Suppressor macrophage treated with lipopolysaccharide for 4 hours (primary cell): Measurements from ENCODE around the gene MNDA.
A peak's percentile ranks its signal among the peaks of the same experiment; 100 is the strongest.

Experiments
- DNase-seq: peaks from one replicate; pipeline ENCODE4 v3.0.0-alpha.2; 2020

The MNDA gene

DNA sequence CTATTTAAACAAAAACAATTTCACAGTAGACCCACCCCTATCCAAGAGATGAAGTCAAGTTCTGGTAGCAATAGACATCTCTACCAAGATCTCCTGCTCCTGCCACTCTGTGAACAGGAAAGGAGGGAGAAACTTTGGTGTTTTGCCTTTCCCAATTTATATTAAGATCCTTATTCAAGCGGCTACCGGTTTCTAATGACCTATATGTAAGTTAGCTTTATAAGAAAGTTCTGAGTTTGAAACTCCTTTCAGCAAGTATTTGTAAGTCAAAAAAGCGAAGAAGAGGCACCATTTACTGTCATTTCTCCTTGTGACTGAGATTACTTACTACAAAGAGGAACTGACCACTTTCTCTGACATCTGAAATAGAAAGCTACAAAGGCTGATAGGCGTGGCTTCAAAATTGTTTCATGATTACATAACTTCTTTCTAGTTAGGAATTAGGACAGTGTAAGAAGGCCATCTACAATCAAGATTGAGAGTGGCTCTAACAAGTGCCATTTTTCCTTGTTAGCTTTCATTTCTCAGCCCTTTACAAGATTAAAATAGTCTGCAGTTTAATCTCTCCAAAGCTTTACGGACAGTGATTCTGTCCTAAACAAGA, at the start of gene MNDA:
MNDA (plus strand) TSS at position 448 of the 604 bp plus-strand sequence. CDS start 10,803 bp downstream, outside the sequence.
- peak; percentile 96 for DNase-seq

DNA sequence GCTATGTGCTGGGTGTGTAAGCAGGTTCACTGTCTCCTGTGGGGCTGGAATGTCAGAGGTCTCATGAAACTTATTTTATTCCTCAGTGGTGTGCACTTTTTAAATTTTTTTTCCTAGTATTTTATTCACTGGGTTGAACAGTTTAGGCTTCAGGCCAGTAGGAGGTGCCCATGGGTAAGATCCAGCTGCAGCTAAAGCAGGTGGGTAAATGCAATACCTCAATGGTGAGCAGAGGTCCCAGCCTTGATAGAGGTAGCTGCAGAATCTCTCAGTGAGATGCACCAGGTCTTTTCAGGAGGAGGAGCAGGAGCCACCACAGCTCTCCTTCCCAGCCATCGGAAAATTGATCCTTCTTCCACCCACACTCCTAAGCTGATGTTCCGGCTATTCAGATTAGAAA, 37.5 kb upstream of the MNDA start:
- peak; percentile 35 for DNase-seq

DNA sequence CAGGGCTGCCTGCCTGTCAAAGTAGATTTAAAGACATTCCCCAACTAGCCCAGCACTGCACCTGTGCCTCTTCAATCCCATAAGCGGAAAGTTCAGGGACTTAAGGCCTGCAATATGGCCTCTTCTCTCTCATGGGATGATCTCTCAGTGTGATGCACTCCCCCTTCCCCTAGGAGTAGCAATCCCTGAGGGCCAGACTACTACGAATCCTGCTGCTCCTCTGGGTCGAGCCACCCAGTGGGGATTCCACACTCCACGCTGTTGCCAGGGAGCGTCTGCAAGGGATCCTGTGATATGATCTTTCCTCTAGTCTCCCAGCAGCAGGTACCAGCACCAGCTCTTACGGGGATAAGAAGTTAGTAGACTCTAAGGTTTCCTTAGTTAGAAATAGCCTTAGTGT, 36.9 kb upstream of the MNDA start:
- DNase-seq: no peak

DNA sequence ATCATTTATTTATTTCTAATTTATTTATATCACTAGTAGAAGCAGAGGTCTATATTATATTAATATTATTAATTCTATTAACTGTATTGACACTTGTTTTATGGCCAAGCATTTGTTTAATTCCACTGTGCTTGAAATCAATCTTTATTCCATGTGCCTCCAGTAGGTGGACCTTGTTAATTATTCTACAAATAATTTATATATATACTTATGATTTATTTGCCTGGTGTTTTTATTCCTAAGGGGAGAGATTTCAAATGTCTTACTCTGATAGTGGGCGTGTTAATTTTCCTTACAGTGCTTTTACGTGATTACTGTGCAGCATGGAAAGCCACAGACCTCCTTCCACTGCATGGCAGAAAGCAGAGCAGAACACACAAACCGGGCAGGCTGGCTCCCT, 32.6 kb upstream of the MNDA start:
- DNase-seq: no peak

DNA sequence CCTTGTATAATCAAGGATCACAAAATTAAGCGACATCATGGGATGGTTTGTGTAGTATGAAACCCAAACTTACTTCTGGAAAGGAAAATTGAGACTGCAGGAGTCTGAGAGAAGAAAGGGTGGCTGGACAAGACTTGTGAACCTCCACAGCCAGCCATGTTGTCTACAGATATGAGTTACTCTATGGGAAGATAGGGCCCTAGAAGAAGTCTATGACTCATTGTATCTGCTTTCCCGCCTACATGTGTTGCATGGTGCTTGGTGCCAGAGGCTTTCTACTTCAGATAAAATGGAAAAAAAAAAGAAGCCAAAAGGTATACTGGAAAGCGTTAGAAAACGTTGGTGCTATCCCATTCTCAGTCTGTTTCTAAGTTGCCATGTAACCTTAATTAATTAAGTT, 31.5 kb upstream of the MNDA start:
- peak; percentile 56 for DNase-seq

DNA sequence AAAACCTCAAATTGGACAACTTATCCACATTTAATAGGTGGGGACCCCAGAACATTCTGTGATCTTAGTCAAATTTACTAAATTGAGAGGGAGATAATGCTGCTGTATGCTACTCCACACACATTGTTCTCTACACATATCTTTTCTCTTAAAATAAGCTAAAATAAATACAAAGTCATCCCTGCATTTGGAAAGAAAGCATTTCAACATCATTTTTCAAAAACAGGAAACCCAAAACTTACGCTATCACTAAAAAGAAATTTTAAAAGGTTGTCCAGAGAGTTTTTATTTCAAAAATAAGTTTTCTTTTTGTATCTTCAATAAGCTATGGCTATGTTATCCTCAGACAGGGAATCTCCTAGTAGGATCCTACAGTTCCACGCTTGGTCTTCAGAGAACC, 30.6 kb upstream of the MNDA start:
- peak; percentile 39 for DNase-seq

DNA sequence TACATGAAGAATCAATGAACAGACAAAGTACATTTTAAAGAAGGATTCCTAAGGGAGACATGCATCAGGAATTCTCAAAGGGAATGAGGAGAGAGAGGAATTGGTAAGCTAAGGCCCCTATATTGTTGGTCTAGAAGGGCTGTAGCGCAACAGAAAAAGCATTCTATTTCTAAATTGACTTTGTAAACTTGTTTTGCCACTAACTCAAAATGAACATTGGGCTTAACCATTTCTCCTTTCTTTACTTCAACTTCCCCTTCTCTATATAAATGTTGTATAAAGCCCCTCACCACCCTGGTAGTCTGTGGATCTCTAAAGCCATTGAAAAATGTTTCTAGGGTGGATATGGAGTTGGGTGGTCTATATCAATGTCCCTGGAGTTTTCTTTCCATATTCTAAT, 29.8 kb upstream of the MNDA start:
- no peak for DNase-seq

DNA sequence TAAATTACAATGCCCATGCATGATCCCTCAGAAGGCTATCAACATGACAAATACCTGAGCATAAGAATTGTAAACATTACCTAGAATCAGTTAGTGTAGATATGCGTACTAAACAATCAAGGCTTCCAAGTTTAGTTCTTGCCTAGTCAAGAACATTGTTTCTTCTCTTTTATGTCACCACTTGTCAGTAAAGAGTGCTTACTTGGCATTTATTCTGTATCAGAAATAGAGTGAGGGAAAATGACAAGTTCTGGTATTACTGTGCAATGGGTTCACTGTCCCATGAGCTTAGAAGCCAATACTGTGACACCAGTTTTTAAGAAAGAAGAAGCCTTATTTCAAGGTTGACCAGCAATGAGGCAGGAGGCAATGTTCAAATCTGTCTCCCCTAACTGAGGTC, 27.5 kb upstream of the MNDA start:
- DNase-seq: no peak

DNA sequence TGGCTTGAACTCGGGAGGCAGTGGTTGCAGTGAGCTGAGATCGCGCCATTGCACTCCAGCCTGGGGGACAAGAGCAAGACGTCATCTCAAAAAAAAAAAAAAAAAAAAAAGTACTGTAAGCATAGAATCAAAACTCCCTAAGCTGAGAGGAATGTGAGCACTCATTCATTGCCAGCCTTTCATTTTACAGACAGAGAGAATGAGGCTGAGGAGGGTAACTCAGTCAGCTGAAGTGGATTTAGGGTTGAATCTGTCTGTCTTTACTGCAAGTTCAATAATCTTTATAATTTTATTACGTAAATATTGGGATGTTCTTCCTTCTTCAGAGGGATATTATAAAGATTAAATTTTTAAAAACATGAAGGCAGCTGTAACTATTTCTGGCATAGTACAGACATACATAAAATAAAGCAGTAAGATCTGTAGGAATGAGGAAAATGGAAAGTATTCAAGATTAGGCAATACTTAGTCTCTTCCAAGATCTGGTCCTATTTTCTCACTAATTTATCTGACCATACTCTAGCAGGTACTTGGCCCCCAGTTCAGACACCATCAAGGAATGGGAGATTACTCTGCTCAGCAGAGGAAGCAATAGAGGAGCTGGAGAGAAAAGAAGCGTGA, 24.1 kb upstream of the MNDA start:
- DNase-seq: no peak

DNA sequence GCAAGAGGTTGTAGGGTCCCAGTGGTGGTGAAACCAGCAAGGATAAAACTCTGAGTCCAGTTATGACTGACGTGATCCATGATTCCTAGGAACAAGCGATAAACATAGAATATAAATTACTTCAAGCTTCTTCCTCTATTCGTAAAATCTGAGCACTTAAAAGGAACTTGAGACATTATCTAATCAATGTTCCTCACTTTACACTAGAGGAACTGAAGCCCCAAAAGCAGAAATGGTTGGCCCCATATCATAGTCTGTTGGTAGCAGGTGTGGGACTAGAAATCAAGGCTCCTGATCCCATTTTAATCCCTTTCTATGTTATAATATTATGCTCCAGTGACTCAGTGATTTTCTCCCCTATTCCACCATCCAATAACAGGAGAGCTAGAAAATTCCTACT, 21.9 kb upstream of the MNDA start:
- DNase-seq: peak; percentile 52

DNA sequence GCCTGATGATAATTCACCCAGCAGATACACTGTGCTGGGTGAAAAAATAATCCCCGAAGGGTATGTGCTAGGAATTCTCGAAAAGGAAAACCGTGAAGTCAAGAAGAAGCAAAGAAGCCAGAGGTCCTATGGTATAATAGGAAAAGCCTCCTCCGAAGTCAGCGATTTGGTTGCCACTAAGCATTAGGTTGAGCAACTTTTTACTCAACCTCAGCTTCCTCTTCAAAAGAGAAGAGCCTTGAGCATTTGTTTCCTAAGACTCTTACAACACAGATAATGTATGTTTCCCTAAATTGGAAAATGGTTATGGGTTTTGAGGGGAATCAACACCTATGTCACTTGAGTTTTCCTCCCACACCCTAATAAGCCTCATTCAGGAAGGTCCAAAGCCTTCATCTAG, 21.3 kb upstream of the MNDA start:
- peak; percentile 89 for DNase-seq

DNA sequence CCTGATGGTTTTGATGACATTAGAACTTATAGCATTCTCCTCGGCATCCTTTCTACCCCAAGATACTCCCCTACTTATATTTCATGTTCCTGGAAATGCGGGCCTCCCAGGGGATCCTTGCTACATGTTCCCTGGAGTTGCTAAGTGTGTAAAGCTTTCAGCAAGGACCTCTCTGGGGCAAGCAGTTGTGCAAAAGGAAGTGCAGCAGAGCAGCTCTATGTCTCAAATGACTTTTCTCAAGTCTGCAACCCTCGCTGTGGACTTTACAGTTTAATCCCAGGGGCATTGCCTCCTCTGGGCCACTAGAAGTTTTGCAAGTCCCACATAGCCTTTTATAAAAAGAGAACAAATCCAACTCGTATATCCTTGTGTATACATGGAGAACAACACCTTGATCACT, 20.8 kb upstream of the MNDA start:
- no peak for DNase-seq

DNA sequence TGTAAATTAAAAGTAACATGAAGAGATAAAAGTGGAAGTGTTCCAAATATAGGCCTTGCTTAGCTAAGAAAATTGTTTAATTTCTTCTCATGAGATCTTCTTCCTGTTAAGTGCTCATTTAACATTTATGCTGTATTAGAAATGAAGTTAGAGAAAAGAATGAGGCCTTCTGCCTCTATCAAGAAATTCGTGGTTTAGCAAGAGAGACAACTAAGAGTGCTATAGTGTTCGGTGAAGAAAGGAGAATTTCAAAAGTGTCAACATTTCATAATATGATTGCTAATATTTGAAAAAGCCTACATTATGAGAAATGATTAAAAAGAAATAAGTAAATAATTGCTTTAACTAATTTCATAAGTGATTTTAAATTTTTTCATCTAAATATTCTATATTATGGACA, 18.8 kb upstream of the MNDA start:
- DNase-seq: peak; percentile 29

DNA sequence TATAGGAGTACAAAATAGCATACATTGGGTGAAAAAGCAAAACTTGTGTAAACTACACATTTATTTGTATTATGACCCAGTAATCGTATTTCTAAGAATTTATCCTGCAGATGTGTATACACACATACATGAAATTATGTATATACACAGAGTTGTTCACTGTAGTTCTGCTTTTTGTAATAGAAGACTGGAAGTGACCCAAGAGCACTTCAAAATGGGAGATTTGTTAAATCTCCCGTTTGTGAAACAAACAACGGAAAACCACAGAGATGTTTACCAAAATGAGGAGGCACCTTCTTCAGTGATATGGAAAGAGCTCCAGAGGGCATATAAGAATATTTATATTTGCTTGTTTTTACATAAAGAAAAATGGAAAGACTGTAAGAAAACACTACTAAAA, 18.0 kb upstream of the MNDA start:
- peak; percentile 54 for DNase-seq

DNA sequence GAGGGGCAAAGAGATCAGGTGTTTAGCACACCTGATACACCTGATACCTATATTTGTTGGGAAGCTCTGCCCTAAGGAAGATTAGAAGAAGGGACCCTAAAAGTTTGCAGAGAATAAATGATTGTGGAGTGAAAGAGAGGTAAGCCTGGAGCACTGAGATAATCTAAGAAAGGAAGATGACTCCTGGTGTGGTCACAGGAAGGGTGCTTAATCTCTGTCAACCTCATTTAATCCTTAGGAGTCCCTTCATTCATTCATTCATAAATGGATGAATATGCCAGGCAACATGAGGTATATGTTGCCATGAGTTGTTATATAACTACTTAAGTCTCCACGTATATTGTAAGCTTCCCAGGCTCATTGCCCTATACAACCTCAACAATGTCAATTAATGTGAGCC, 16.2 kb upstream of the MNDA start:
- no peak for DNase-seq

DNA sequence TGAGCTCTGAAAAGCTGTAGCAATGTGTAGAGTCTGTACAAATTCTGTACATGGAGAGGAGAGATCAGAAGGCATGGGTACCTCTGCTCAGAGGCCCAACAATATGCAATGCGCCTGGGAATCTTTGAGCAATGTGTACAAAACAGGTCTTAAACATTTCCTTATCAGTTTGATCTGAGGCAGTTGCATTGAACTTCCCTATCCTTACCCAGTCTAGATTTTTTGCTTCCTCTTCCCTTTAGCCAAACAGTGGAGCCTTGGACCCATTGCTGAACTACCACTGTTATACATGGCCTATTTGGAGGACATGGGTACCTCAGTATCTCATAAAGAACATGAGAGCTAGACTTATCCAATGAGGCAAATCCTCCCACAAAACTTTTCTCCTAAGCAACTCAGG, 12.6 kb upstream of the MNDA start:
- DNase-seq: peak; percentile 51

DNA sequence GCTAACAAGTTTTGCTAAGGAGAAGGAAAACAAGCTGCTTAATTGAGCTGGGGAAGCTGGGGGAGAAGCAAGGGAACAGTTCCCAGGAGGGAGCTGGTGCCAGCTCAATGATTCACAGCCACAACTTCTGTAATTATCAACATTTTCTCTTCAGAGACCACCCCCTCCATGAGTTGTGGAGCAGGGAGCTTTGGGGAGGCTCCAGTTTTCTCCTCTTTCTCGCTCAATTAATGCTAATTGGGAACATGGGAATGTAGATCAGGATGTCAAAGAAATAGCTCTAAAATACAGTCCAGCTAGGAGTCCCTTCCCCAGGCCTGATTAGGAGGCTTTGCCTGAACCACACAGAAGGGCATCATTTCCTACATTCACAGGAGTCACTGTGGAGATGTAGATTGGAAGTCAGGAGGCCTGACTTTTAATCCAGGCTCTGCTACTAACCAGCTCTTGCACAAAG, 12.1 kb upstream of the MNDA start:
- DNase-seq: no peak

DNA sequence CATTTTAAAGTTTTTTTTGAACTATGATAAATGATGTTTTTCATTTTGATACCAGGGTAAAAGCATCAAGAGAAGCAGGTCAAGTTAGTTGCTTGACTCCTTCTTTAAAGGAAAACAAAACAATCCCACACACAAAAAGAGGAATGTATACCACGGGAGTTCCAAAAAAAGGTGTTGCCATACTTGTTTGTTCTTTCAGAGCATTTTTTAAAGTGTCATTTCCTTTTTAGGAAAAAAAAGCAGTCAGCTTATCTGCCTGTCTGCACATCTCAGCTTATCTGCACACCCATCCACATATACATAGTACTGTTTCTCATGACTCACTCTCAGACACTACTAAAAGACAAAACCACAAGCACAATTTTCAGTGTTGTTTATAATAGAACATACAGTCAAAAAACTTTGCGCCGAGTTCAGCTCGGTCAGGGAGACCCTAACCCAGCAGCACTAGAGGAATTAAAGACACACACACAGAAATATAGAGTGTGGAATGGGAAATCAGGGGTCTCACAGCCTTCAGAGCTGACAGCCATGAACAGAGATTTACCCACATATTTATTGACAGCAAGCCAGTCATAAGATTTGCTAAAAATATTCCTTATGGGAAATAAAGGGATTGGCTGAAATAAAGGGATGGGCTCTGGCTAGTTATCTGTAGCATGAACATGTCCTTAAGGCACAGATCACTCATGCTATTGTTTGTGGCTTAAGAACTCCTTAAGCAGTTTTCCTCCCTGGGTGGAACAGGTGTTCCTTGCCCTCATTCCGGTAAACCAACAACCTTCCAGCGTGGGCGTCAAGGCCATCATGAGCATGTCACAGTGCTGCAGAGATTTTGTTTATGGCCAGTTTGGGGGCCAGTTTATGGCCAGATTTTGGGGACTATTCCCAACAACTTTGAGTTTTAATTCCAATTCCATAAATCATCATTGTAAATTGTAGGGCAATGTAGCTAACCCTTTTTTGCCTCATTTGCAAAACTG, 11.4 kb upstream of the MNDA start:
- DNase-seq: no peak

DNA sequence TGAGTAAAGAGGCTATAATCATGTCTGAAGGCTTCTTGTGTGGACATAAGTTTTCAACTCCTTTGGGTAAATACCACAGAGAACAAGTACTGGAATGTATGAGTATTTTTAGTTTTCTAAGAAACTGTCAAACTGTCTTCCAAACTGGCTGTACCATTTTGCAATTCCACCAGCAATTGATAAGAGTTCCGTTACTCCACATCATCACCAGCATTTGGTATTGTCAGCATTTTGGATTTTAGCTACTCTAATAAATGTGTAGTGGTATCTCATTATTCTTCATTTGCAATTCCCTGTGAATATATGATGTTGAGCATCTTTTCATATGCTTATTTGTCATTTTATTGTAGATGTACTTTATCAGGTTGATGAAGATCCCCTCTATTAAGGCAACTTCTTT, 9.4 kb upstream of the MNDA start:
- no peak for DNase-seq

DNA sequence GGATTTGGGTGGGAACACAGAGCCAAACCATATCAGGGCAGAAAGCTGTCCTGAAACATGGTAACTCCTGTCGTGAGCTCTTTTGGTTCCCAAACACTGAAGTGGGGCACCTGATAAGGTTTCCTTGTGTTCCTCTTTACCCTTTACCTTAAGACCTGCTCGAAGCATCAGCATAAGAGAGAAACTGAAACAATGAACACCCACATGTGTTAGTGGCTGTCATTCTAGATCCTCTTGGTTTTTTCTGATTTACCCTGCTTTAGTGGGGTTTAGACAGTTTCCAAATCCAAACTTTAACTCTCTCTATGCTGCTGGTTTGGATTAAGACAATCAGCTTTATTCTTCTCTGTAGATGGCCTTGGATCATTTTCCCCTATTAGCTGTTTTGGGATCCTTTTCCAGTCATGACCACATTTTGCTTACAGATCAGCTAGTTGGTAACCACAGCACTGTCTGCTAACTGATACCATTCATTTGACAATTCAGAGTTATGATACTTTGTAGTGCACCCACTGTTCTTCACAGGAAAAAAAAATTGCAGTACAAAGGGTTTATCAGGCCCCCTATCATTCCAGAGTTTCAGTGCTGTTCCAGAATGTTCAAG, 975 bp upstream of the MNDA start:
- DNase-seq: peak; percentile 41

DNA sequence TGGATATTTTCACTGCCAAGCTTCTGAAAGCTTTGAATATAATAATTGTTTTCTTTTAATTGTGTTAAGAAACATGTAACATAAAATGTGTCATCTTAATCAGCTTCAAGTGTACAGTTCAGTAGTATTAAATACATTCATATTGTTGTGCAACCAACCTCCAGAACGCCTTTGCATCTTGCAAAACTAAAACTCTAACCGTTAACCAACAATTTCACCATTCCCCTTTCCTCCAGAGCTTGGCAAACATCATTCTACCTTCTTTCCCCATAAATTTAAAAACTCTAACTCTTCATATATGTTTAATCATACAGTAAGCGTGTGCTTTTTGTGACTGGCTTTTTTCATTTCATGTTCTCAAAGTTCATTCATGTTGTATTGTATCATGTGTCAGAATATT, 2.1 kb downstream of the MNDA start:
- DNase-seq: peak; percentile 86

DNA sequence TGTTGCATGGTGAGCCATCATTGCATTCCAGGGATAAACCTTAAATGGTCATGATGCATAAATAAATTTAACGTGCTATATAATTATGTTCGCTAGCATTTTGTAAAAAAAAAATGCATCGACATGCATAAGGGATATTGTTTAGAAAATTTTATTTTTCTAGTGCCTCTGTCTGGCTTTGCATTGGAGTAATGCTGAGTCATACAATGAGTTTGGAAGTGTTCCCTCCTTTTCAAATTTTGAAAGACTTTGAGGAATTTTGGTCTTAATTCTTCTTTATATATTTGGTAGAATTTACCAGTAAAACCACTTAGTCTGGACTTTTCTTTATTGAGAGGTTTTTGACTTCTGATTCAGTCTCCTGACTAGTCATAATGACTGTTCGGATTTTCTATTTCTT, 4.9 kb downstream of the MNDA start:
- DNase-seq: peak; percentile 34

DNA sequence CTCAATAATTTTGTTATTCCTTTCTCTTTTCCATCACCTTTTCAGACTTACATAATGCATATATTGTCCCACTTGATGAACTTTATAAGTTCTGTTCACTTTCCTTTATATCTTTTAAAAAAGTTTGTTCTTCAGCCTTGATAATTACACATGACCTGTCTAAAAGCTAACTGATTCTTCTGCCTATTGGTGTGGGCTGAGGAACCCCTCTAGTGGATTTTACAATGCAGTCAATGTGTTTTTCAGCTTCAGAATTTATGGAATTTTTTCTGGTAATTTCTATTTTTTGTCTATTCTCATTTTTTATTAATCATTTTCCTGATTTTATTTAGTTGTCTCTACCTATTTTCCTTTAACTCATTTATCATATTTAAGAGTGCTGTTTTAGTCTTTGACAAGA, 7.5 kb downstream of the MNDA start:
- no peak for DNase-seq
